ENCODE results near the gene GAB1.

Gene GAB1

GRCh38 chr4:143336781-143337599, at the start of gene GAB1:
TSS of gene GAB1 (plus strand) at chr4:143336876. CDS start at chr4:143337189, 313 bp downstream.
- H3K9ac ChIP-seq (ENCODE audit: low read length): peak within 1 kb of the TSS; percentile 89

GRCh38 chr4:143287572-143287923, 49.1 kb upstream of the GAB1 start:
- Histone ChIP-seq H3K27me3 (ENCODE audit: control insufficient read depth in 1 of 2, insufficient read depth in 2 of 2, low read length in 2 of 2) (no peaks in the 10 kb centered on the region), H3K9me3 (ENCODE audit: low read length) (no peaks in the 10 kb centered on the region), H3K27ac (ENCODE audit: low read depth, low read length) (peak overlapping the region; percentile 15), H3K4me3 (ENCODE audit: low read depth in 1 of 2, low read length in 2 of 2) (no peak overlapping the region), H3K36me3 (ENCODE audit: insufficient read depth, low read length) (no peaks in the 10 kb centered on the region), H3K4me1 (ENCODE audit: insufficient read depth, low read length) (peaks cover 22% of the 10 kb centered on the region), H3K9ac (ENCODE audit: low read length) (no peak overlapping the region)

More at GRCh38 chr4:143336781-143337599, at the start of gene GAB1:
- H3K27me3 ChIP-seq (ENCODE audit: control insufficient read depth in 1 of 2, insufficient read depth in 2 of 2, low read length in 2 of 2): no peaks in the 10 kb centered on the region
- H3K4me1 ChIP-seq (ENCODE audit: insufficient read depth, low read length): peaks cover 21% of the 10 kb centered on the region
- peak within 1 kb of the TSS; percentile 95 to 96 for H3K4me3 ChIP-seq (ENCODE audit: low read depth in 1 of 2, low read length in 2 of 2)
- peak within 1 kb of the TSS; percentile 95 for H3K27ac ChIP-seq (ENCODE audit: low read depth, low read length)
- no peaks in the 10 kb centered on the region for H3K36me3 ChIP-seq (ENCODE audit: insufficient read depth, low read length)
- no peaks in the 10 kb centered on the region for H3K9me3 ChIP-seq (ENCODE audit: low read length)

GRCh38 chr4:143288171-143288570, 48.5 kb upstream of the GAB1 start:
- Histone ChIP-seq H3K4me1 (ENCODE audit: insufficient read depth, low read length) (peaks cover 26% of the 10 kb centered on the region), H3K27me3 (ENCODE audit: control insufficient read depth in 1 of 2, insufficient read depth in 2 of 2, low read length in 2 of 2) (no peaks in the 10 kb centered on the region), H3K27ac (ENCODE audit: low read depth, low read length) (no peak overlapping the region), H3K9ac (ENCODE audit: low read length) (no peak overlapping the region), H3K36me3 (ENCODE audit: insufficient read depth, low read length) (no peaks in the 10 kb centered on the region), H3K4me3 (ENCODE audit: low read depth in 1 of 2, low read length in 2 of 2) (no peak overlapping the region), H3K9me3 (ENCODE audit: low read length) (no peaks in the 10 kb centered on the region)

DNA sequence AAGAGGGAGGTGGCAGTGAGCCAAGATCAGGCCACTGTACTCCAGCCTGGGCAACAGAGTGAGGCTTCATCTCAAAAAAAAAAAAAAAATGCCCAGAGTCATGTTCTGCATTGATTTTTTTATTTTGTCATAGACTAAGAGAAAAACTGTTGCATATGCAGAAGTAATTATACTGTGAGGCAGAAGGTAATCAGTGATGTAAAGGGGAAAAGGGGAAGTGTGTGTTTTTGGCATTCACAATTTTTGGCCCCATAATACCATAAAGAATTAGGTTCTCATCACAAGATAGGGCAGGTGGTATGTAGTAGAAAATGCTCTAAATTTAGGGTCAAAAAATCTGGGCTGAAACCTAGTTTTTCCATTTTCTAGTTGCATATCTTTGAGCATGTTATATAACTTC, 47.3 kb upstream of the GAB1 start:
- Histone ChIP-seq H3K36me3 (ENCODE audit: insufficient read depth, low read length) (no peaks in the 10 kb centered on the region), H3K4me1 (ENCODE audit: insufficient read depth, low read length) (peaks cover 38% of the 10 kb centered on the region), H3K4me3 (ENCODE audit: low read depth in 1 of 2, low read length in 2 of 2) (no peak overlapping the region), H3K27me3 (ENCODE audit: control insufficient read depth in 1 of 2, insufficient read depth in 2 of 2, low read length in 2 of 2) (no peaks in the 10 kb centered on the region), H3K9ac (ENCODE audit: low read length) (no peak overlapping the region), H3K9me3 (ENCODE audit: low read length) (no peaks in the 10 kb centered on the region), H3K27ac (ENCODE audit: low read depth, low read length) (no peak overlapping the region)

- no peak overlapping the region for H3K4me3 ChIP-seq (ENCODE audit: low read depth in 1 of 2, low read length in 2 of 2)
- no peaks in the 10 kb centered on the region for H3K27me3 ChIP-seq (ENCODE audit: control insufficient read depth in 1 of 2, insufficient read depth in 2 of 2, low read length in 2 of 2)
- no peaks in the 10 kb centered on the region for H3K9me3 ChIP-seq (ENCODE audit: low read length)
- H3K9ac ChIP-seq (ENCODE audit: low read length): no peak overlapping the region
- peaks cover 40% of the 10 kb centered on the region for H3K4me1 ChIP-seq (ENCODE audit: insufficient read depth, low read length)
- no peak overlapping the region for H3K27ac ChIP-seq (ENCODE audit: low read depth, low read length)
- H3K36me3 ChIP-seq (ENCODE audit: insufficient read depth, low read length): no peaks in the 10 kb centered on the region
Observed at GRCh38 chr4:143291314-143291713, 45.4 kb upstream of the GAB1 start.

DNA sequence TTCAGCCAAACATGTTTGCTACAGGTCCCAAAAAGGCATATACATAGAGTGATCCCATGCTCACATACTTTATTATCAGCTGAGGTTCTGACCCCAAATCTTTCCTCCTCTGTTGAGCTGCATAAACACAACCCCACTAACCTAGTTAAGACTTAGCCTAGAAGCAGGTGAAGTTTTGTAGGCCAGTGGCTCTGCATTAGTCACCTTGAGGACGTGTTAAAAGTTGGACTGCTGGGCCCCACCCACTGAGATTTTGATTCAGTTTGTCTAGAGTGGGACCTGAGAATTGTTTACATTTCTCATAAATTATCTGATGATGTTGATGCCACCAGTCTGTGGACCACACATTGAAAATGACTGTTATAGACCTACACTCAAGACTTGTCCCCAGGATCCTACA, 43.8 kb upstream of the GAB1 start:
- Histone ChIP-seq H3K27ac (ENCODE audit: low read depth, low read length) (no peak overlapping the region), H3K9me3 (ENCODE audit: low read length) (no peaks in the 10 kb centered on the region), H3K4me1 (ENCODE audit: insufficient read depth, low read length) (peaks cover 32% of the 10 kb centered on the region), H3K27me3 (ENCODE audit: control insufficient read depth in 1 of 2, insufficient read depth in 2 of 2, low read length in 2 of 2) (no peaks in the 10 kb centered on the region), H3K36me3 (ENCODE audit: insufficient read depth, low read length) (no peaks in the 10 kb centered on the region), H3K9ac (ENCODE audit: low read length) (no peak overlapping the region), H3K4me3 (ENCODE audit: low read depth in 1 of 2, low read length in 2 of 2) (no peak overlapping the region)

DNA sequence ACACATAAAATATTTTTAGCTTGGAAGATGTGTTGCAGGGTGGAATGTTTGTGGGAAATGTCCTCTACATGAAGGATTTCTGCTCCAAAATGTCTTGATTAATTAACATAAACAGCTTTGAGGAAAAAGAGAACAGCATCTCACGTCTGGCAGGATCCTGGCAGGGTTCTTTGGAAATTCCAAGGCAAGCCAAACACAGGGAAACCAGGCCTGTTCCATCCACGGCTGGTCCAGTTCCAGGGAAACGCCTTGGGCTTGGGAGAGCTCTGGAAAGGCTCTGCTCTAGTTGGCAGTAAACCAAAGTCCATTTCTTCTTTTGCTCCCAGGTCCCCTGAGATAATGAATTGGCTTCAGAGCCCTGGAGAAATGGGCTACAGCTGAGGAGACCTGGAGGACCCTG, 42.4 kb upstream of the GAB1 start:
- Histone ChIP-seq H3K9ac (ENCODE audit: low read length) (no peak overlapping the region), H3K27me3 (ENCODE audit: control insufficient read depth in 1 of 2, insufficient read depth in 2 of 2, low read length in 2 of 2) (no peaks in the 10 kb centered on the region), H3K4me3 (ENCODE audit: low read depth in 1 of 2, low read length in 2 of 2) (no peak overlapping the region), H3K27ac (ENCODE audit: low read depth, low read length) (peak overlapping the region; percentile 64), H3K4me1 (ENCODE audit: insufficient read depth, low read length) (peaks cover 32% of the 10 kb centered on the region), H3K9me3 (ENCODE audit: low read length) (no peaks in the 10 kb centered on the region), H3K36me3 (ENCODE audit: insufficient read depth, low read length) (no peaks in the 10 kb centered on the region)

DNA sequence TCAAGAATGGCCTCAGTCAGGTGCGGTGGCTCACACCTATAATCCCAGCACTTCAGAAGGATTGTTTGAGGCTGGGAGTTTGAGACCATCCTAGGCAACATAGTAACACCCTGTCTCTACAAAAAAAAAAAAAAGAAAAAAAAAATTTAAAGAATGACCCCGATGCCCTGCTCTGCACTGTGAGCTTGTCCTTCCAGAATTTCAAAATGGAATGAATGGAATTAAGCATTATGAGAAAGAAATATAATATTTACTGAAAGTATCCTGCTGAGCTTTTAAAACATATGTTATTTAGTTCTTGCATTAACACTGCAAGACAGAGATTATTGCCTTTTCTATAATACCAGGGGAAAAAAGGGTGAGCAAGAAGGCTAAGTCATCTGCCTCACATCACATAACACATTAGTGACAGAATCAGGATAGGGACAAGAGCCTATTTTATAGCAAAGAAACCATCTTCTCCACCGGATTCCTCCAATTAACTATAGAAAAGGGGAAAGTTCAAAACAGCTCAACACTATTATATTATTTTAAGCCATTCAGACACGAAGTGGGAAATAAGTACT, 41.9 kb upstream of the GAB1 start:
- H3K27me3 ChIP-seq (ENCODE audit: control insufficient read depth in 1 of 2, insufficient read depth in 2 of 2, low read length in 2 of 2): no peaks in the 10 kb centered on the region
- no peak overlapping the region for H3K4me3 ChIP-seq (ENCODE audit: low read depth in 1 of 2, low read length in 2 of 2)
- peaks cover 32% of the 10 kb centered on the region for H3K4me1 ChIP-seq (ENCODE audit: insufficient read depth, low read length)
- H3K27ac ChIP-seq (ENCODE audit: low read depth, low read length): peak overlapping the region; percentile 64
- no peaks in the 10 kb centered on the region for H3K36me3 ChIP-seq (ENCODE audit: insufficient read depth, low read length)
- no peaks in the 10 kb centered on the region for H3K9me3 ChIP-seq (ENCODE audit: low read length)
- H3K9ac ChIP-seq (ENCODE audit: low read length): no peak overlapping the region

DNA sequence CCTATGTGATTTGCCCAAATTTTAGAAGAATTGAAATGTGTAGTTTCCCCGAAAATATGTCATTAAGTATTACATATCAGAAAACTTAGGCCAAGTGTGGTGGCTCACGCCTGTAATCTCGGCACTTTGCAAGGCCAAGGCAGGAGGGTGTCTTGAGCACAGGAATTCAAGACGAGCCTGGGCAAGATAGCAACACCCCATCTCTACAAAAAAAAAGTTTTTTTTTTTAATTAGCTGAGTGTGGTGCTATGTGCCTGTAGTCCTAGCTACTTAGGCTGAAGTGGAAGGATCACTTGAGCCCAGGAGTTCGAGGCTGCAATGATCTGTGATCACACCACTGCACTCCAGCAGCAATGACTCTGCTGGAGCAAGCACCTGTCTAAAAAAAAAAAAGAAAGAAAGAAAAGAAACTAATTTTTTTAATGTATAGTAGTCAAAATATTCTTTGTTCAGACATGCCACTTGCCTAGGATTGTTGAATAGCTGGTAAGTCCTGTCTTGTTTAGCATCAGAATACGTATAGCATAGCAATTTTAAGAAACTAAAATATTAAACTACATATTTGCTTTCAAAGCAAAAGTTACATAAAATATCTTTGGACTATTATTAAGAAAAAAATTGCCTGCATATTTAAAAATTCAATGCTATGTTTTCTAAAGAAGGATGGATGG, 40.1 kb upstream of the GAB1 start:
- H3K27ac ChIP-seq (ENCODE audit: low read depth, low read length): no peak overlapping the region
- H3K4me3 ChIP-seq (ENCODE audit: low read depth in 1 of 2, low read length in 2 of 2): no peak overlapping the region
- H3K27me3 ChIP-seq (ENCODE audit: control insufficient read depth in 1 of 2, insufficient read depth in 2 of 2, low read length in 2 of 2): no peaks in the 10 kb centered on the region
- H3K36me3 ChIP-seq (ENCODE audit: insufficient read depth, low read length): no peaks in the 10 kb centered on the region
- H3K4me1 ChIP-seq (ENCODE audit: insufficient read depth, low read length): peaks cover 32% of the 10 kb centered on the region
- H3K9ac ChIP-seq (ENCODE audit: low read length): no peak overlapping the region
- no peaks in the 10 kb centered on the region for H3K9me3 ChIP-seq (ENCODE audit: low read length)

GRCh38 chr4:143300860-143301259, 35.8 kb upstream of the GAB1 start:
- no peaks in the 10 kb centered on the region for H3K4me1 ChIP-seq (ENCODE audit: insufficient read depth, low read length)
- H3K27me3 ChIP-seq (ENCODE audit: control insufficient read depth in 1 of 2, insufficient read depth in 2 of 2, low read length in 2 of 2): no peaks in the 10 kb centered on the region
- no peak overlapping the region for H3K27ac ChIP-seq (ENCODE audit: low read depth, low read length)
- no peaks in the 10 kb centered on the region for H3K36me3 ChIP-seq (ENCODE audit: insufficient read depth, low read length)
- no peak overlapping the region for H3K9ac ChIP-seq (ENCODE audit: low read length)
- no peaks in the 10 kb centered on the region for H3K9me3 ChIP-seq (ENCODE audit: low read length)
- H3K4me3 ChIP-seq (ENCODE audit: low read depth in 1 of 2, low read length in 2 of 2): no peak overlapping the region

DNA sequence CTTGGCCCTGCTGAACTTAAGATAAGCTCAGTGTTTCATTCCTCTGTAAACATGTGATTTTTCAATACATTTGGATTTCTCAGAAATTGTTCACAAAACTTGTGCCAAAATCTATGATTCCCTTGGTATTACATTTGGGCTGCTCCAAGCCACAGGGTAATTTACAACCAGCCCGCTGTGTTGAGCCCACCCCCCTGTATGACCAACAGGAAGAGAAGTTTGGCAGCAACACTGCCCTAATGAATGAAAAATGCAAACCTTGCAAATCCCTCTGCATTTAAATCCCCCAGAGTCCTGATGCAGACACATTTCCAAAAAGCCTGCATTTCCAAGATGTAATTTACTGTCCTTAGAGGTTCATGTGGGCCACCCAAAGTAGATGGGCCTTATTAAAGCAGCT, 34.1 kb upstream of the GAB1 start:
- H3K27ac ChIP-seq (ENCODE audit: low read depth, low read length): no peak overlapping the region
- no peaks in the 10 kb centered on the region for H3K27me3 ChIP-seq (ENCODE audit: control insufficient read depth in 1 of 2, insufficient read depth in 2 of 2, low read length in 2 of 2)
- H3K4me3 ChIP-seq (ENCODE audit: low read depth in 1 of 2, low read length in 2 of 2): no peak overlapping the region
- H3K36me3 ChIP-seq (ENCODE audit: insufficient read depth, low read length): no peaks in the 10 kb centered on the region
- H3K9me3 ChIP-seq (ENCODE audit: low read length): no peaks in the 10 kb centered on the region
- H3K9ac ChIP-seq (ENCODE audit: low read length): no peak overlapping the region
- H3K4me1 ChIP-seq (ENCODE audit: insufficient read depth, low read length): no peaks in the 10 kb centered on the region

Measured in muscle layer of colon (tissue), 2 donors.